A549 (cell line): Measurements from ENCODE around the gene NUDCD3. TPM values are rescaled to one million over a fixed set of nuclear protein-coding genes. Genes with fewer than 3 reads are reported as not detected.

Source experiments
- ATAC-seq, 2 experiments: fragments of 200-7000 bp in 1 of 2; fragments of >200 bp in 1 of 2; cut with Nextera tagmentation in 1 of 2; cut with Tn5 transposase in 1 of 2; 3 replicates each; pipeline versions ENCODE4 v1.8.0 to v1.9.1; 2018 to 2020; ENCODE audit warnings: mild to moderate bottlenecking in 1 of 2, moderate library complexity in 1 of 2
- CTCF ChIA-PET: fragments of 300-600 bp; sonication (Branson Sonifier 250); formaldehyde crosslinking; extraction: SDS; loops from one replicate; lab custom pipeline; 2021; ENCODE audit warnings: antibody characterized with exemption, inconsistent platforms; lab: Yijun Ruan, JAX
- POLR2A ChIA-PET: fragments of 350-600 bp; formaldehyde crosslinking; extraction: SDS; loops from one replicate; lab custom pipeline; 2021; ENCODE audit warnings: antibody characterized with exemption, inconsistent platforms; lab: Yijun Ruan, JAX
- DNase-seq, 2 experiments: peaks; one replicate each; pipeline versions ENCODE4 v3.0.0 to v3.0.0-alpha.2; 2011 to 2016; ENCODE audit warnings: low read depth in 1 of 2, low spot score in 1 of 2
- FAIRE-seq: peaks from 2 replicates; lab custom pipeline; 2011; peaks lifted over from hg19 to GRCh38; lab: Jason Lieb, UNC
- H3K27ac ChIP-seq, 2 experiments: fragments of >200 bp; sonication (Bioruptor Twin); formaldehyde crosslinking; 3 replicates each; pipeline ENCODE4 v1.5.1; 2016 to 2017
- H3K4me1 ChIP-seq: fragments of >200 bp; sonication (Bioruptor Twin); formaldehyde crosslinking; 3 replicates; pipeline ENCODE4 v1.6.1; 2016
- H3K4me2 ChIP-seq: fragments of >200 bp; sonication (Bioruptor Twin); formaldehyde crosslinking; 3 replicates; pipeline ENCODE4 v1.6.1; 2016
- H3K4me3 ChIP-seq: fragments of >200 bp; sonication (Bioruptor Twin); formaldehyde crosslinking; 3 replicates; pipeline ENCODE4 v1.5.1; 2016
- H3K9me3 ChIP-seq: fragments of >200 bp; sonication (Bioruptor Twin); formaldehyde crosslinking; 3 replicates; pipeline ENCODE4 v1.6.1; 2016
- CHD2 ChIP-seq: fragments of 150-350 bp; IDR thresholded peaks from 2 replicates; pipeline ENCODE4 v1.6.1; 2014; ENCODE audit warnings: low read length; ENCODE audit not compliant: partially characterized antibody
- CHD4 ChIP-seq: fragments of 200-600 bp; sonication (generic); IDR thresholded peaks from 2 replicates; pipeline ENCODE4 v1.6.1; 2016; ENCODE audit warnings: antibody characterized with exemption, mild to moderate bottlenecking, borderline replicate concordance
- GATA3 ChIP-seq: IDR thresholded peaks from 2 replicates; pipeline ENCODE4 v1.6.1; 2012; ENCODE audit warnings: borderline replicate concordance
- HOXB5 ChIP-seq: fragments of 250-450 bp; sonication (Bioruptor Pico); IDR thresholded peaks from 2 replicates; pipeline ENCODE4 v1.5.0; 2020; ENCODE audit warnings: mild to moderate bottlenecking, moderate library complexity
- MAFK ChIP-seq: fragments of 450-650 bp; IDR thresholded peaks from 2 replicates; pipeline ENCODE4 v1.6.1; 2014; ENCODE audit not compliant: partially characterized antibody
- MYC ChIP-seq: IDR thresholded peaks from 2 replicates; pipeline ENCODE4 v1.6.1; 2012; ENCODE audit warnings: mild to moderate bottlenecking, inconsistent platforms, low read length, improper control_type of control experiment, borderline replicate concordance
- NPAS2 ChIP-seq: fragments of 250-450 bp; sonication (Bioruptor Pico); IDR thresholded peaks from 2 replicates; pipeline ENCODE4 v1.8.0; 2022; ENCODE audit warnings: mild to moderate bottlenecking, moderate library complexity, borderline replicate concordance
- PHF8 ChIP-seq: fragments of 200-600 bp; sonication (generic); IDR thresholded peaks from 2 replicates; pipeline ENCODE4 v1.6.1; 2016; ENCODE audit warnings: low read depth, mild to moderate bottlenecking, antibody characterized with exemption, moderate library complexity, borderline replicate concordance
- RNF2 ChIP-seq: fragments of 200-600 bp; sonication (generic); IDR thresholded peaks from 2 replicates; pipeline ENCODE4 v1.6.1; 2016; ENCODE audit warnings: low read depth, mild to moderate bottlenecking, antibody characterized with exemption, moderate library complexity, borderline replicate concordance
- ZC3H11A ChIP-seq: fragments of 450-650 bp; IDR thresholded peaks from 2 replicates; pipeline ENCODE4 v1.6.1; 2014; ENCODE audit warnings: antibody characterized with exemption, mild to moderate bottlenecking
- ZNF302 ChIP-seq: fragments of 250-450 bp; sonication (Bioruptor Pico); IDR thresholded peaks from 2 replicates; pipeline ENCODE4 v1.9.0; 2021; ENCODE audit warnings: inconsistent platforms, mild to moderate bottlenecking, moderate library complexity
- WGBS: methylation state at CpG from one replicate; pipeline ENCODE4 v1.1.6; 2017; ENCODE audit errors: missing lambda C conversion rate; 5-methylcytosine and 5-hydroxymethylcytosine counted together
- polyA plus RNA-seq, 4 experiments: library from polyadenylated mRNA; depleted of rRNA in 3 of 4; stranded (reverse); fragments of >200 nt; fragmentation: RNase III in 1 of 4; extraction: RNeasy Plus Mini Kit Qiagen cat#74134 plus additional on column Dnase treatment in 1 of 4; gene quantifications; 2 replicates in 3 of 4; 3 replicates in 1 of 4; pipeline ENCODE4 v1.2.3, GENCODE V29; 2011 to 2017
- TF ChIP-seq, protein P1 (sequence below): fragments of 250-450 bp; sonication (Bioruptor Pico); IDR thresholded peaks from 2 replicates; pipeline ENCODE4 v1.5.0; 2020; ENCODE audit warnings: low read depth, mild to moderate bottlenecking, moderate library complexity
- TF ChIP-seq, protein P2 (sequence below): fragments of >200 bp; sonication (Bioruptor Twin); formaldehyde crosslinking; IDR thresholded peaks from 2 replicates; pipeline ENCODE4 v1.6.1; 2016
- TF ChIP-seq, protein P3 (sequence below): IDR thresholded peaks from 2 replicates; pipeline ENCODE4 v1.6.1; 2012
- TF ChIP-seq, protein P4 (sequence below): IDR thresholded peaks from 2 replicates; pipeline ENCODE4 v1.6.1; 2012; ENCODE audit warnings: low read depth, borderline replicate concordance
- TF ChIP-seq, protein P5 (sequence below): fragments of 150-350 bp; IDR thresholded peaks from 2 replicates; pipeline ENCODE4 v1.6.1; 2014; ENCODE audit warnings: low read depth, mild to moderate bottlenecking, low read length
- TF ChIP-seq, protein P6 (sequence below): fragments of 450-650 bp; IDR thresholded peaks from 2 replicates; pipeline ENCODE4 v1.6.1; 2014; ENCODE audit warnings: antibody characterized with exemption

The NUDCD3 gene
- polyA plus RNA-seq, 2 of the 4 experiments (the other 2 are of a cell fraction) = 44.3 to 66.3 TPM

DNA sequence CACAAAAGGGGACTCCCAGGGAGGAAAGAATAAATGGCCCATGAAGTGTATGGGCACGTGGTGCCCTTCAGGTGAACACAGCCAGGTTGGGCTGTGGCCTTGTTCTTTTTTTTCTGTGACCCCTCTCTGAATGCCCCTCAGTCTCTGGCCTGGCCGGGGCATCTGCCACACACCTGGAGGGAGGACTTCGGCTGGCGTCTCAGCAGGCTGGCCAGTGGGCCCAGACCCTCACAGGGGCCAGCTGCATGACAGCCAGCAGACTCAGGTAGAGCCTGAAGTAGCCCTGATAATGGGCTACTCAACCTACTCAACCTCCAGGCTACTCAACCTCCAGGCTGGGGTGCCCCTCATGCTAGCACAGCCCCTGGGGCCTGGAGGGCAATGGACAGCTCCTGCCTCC lies 155.3 kb downstream of the NUDCD3 start:
- WGBS = 14% methylated on average over 2 of the region's 4 CpGs
- no peak overlapping the region for H3K4me2 ChIP-seq
- no peak for FAIRE-seq

DNA sequence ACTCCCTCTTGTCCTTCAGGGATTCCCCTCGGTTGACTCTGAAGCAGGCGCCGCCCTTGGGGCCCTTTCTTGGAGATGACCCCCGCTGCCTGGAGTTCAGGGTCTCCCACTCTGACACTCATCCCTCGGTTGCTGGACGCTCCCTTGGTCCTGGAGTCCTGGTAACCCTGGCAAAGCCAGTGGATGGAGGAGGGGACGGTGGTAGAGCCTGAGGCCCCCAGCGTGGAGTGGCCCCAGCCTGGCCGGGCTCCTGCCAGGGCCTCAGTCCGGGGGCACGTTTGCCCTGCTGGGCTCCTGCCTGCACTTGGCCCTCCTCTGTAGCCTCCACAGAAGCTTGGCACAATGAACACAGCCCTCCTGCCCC lies 155.7 kb downstream of the NUDCD3 start:
- H3K4me1 ChIP-seq = no peaks in the 10 kb centered on the region
- CTCF ChIA-PET = no interaction called here
- no peak overlapping the region for H3K4me3 ChIP-seq
- POLR2A ChIA-PET = no interaction called here
- ATAC-seq (no peak), DNase-seq (no peak), FAIRE-seq (no peak)
- H3K4me2 ChIP-seq = no peak overlapping the region
- peaks cover 9% of the 10 kb centered on the region; the same call in 2 of the 3 replicates for H3K9me3 ChIP-seq
- TF ChIP-seq, protein P1, sequence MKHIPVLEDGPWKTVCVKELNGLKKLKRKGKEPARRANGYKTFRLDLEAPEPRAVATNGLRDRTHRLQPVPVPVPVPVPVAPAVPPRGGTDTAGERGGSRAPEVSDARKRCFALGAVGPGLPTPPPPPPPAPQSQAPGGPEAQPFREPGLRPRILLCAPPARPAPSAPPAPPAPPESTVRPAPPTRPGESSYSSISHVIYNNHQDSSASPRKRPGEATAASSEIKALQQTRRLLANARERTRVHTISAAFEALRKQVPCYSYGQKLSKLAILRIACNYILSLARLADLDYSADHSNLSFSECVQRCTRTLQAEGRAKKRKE (CRISPR knock-in tag) = no peak
- no peak for TF ChIP-seq MAFK
- no peak for TF ChIP-seq NPAS2 (CRISPR knock-in tag)
- TF ChIP-seq, protein P2, sequence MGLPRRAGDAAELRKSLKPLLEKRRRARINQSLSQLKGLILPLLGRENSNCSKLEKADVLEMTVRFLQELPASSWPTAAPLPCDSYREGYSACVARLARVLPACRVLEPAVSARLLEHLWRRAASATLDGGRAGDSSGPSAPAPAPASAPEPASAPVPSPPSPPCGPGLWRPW = no peak
- TF ChIP-seq MYC = no peak
- TF ChIP-seq, protein P3, sequence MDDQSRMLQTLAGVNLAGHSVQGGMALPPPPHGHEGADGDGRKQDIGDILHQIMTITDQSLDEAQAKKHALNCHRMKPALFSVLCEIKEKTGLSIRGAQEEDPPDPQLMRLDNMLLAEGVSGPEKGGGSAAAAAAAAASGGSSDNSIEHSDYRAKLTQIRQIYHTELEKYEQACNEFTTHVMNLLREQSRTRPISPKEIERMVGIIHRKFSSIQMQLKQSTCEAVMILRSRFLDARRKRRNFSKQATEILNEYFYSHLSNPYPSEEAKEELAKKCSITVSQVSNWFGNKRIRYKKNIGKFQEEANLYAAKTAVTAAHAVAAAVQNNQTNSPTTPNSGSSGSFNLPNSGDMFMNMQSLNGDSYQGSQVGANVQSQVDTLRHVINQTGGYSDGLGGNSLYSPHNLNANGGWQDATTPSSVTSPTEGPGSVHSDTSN = no peak
- TF ChIP-seq GATA3 = no peak
- TF ChIP-seq, protein P4, sequence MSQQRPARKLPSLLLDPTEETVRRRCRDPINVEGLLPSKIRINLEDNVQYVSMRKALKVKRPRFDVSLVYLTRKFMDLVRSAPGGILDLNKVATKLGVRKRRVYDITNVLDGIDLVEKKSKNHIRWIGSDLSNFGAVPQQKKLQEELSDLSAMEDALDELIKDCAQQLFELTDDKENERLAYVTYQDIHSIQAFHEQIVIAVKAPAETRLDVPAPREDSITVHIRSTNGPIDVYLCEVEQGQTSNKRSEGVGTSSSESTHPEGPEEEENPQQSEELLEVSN = no peak
- no peak for TF ChIP-seq CHD4
- TF ChIP-seq PHF8 = no peak
- no peak for TF ChIP-seq ZNF302 (CRISPR knock-in tag)
- TF ChIP-seq CHD2 = no peak
- TF ChIP-seq ZC3H11A = no peak
- no peak for TF ChIP-seq RNF2
- TF ChIP-seq, protein P5, sequence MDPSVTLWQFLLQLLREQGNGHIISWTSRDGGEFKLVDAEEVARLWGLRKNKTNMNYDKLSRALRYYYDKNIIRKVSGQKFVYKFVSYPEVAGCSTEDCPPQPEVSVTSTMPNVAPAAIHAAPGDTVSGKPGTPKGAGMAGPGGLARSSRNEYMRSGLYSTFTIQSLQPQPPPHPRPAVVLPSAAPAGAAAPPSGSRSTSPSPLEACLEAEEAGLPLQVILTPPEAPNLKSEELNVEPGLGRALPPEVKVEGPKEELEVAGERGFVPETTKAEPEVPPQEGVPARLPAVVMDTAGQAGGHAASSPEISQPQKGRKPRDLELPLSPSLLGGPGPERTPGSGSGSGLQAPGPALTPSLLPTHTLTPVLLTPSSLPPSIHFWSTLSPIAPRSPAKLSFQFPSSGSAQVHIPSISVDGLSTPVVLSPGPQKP = no peak
- TF ChIP-seq HOXB5 = no peak
- 89% methylated on average over 7 of the region's 11 CpGs for WGBS
- no peak overlapping the region for H3K27ac ChIP-seq

More for the DNA sequence above, 155.3 kb downstream of the NUDCD3 start:
- Histone ChIP-seq H3K4me3 (no peak overlapping the region), H3K9me3 (peaks cover 9% of the 10 kb centered on the region; the same call in 2 of the 3 replicates), H3K27ac (no peak overlapping the region), H3K4me1 (no peaks in the 10 kb centered on the region)
- ChIA-PET POLR2A (no interaction called here), CTCF (no interaction called here)
- no peak for ATAC-seq
- DNase-seq = no peak
- TF ChIP-seq, protein P6, sequence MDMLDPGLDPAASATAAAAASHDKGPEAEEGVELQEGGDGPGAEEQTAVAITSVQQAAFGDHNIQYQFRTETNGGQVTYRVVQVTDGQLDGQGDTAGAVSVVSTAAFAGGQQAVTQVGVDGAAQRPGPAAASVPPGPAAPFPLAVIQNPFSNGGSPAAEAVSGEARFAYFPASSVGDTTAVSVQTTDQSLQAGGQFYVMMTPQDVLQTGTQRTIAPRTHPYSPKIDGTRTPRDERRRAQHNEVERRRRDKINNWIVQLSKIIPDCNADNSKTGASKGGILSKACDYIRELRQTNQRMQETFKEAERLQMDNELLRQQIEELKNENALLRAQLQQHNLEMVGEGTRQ = no peak
